ENCODE data around the gene TBX18. TPM values are rescaled to one million over a fixed set of nuclear protein-coding genes. Genes with fewer than 3 reads are reported as not detected.

TBX18 gene
- total RNA-seq, 4 donors from 2014 or later: 30.2 to 63.7 (median 41.0) TPM

GRCh38 chr6:84728602-84729001, 35.8 kb downstream of the TBX18 start:
- Histone ChIP-seq H3K4me3 (no peak overlapping the region), H3K27me3 (no peaks in the 10 kb centered on the region), H3K36me3 (no peaks in the 10 kb centered on the region), H3K4me1 (no peaks in the 10 kb centered on the region), H3K9me3 (no peaks in the 10 kb centered on the region), H3K27ac (no peak overlapping the region)
- TF ChIP-seq EP300 (IDR thresholded peaks at IDR 0.05) (no peak), POLR2A (IDR thresholded peaks at IDR 0.05) (no peak), CTCF (IDR thresholded peaks at IDR 0.05) (peak in 1 of 5 experiments; percentile 8)
- no peak for DNase-seq (ENCODE audit: low spot score in 2 of 2)

GRCh38 chr6:84719152-84719551, 45.2 kb downstream of the TBX18 start:
- H3K4me3 ChIP-seq: no peak overlapping the region
- H3K36me3 ChIP-seq: no peaks in the 10 kb centered on the region
- H3K27me3 ChIP-seq: no peaks in the 10 kb centered on the region
- TF ChIP-seq CTCF (IDR thresholded peaks at IDR 0.05) (no peak), POLR2A (IDR thresholded peaks at IDR 0.05) (no peak), EP300 (IDR thresholded peaks at IDR 0.05) (no peak)
- WGBS, 2 donors: 62 to 65% methylated on average over 2 of the region's 2 CpGs
- no peaks in the 10 kb centered on the region for H3K9me3 ChIP-seq
- H3K27ac ChIP-seq: no peak overlapping the region
- no peak for DNase-seq (ENCODE audit: low spot score in 2 of 2)
- H3K4me1 ChIP-seq: no peaks in the 10 kb centered on the region

- H3K9me3 ChIP-seq: no peaks in the 10 kb centered on the region
- no peak overlapping the region for H3K27ac ChIP-seq
- no peak for DNase-seq (ENCODE audit: low spot score in 2 of 2)
- no peaks in the 10 kb centered on the region for H3K27me3 ChIP-seq
- no peaks in the 10 kb centered on the region for H3K4me1 ChIP-seq
- no peaks in the 10 kb centered on the region for H3K36me3 ChIP-seq
- WGBS, 2 donors: 51 to 57% methylated on average over 5 of the region's 5 CpGs
- TF ChIP-seq EP300 (IDR thresholded peaks at IDR 0.05): no peak
- no peak for TF ChIP-seq POLR2A (IDR thresholded peaks at IDR 0.05)
- TF ChIP-seq CTCF (IDR thresholded peaks at IDR 0.05): no peak
- H3K4me3 ChIP-seq: no peak overlapping the region
Measured at GRCh38 chr6:84718038-84718955, 46.1 kb downstream of the TBX18 start.

GRCh38 chr6:84709121-84709520, 55.3 kb downstream of the TBX18 start:
- Histone ChIP-seq H3K9me3 (peaks cover 0 to 1% (median 0%) of the 10 kb centered on the region in 4 donors), H3K27ac (no peak overlapping the region), H3K27me3 (no peaks in the 10 kb centered on the region), H3K36me3 (peaks cover 0 to 9% (median 0%) of the 10 kb centered on the region in 3 donors), H3K4me1 (no peaks in the 10 kb centered on the region), H3K4me3 (no peak overlapping the region)
- TF ChIP-seq POLR2A (IDR thresholded peaks at IDR 0.05): no peak
- TF ChIP-seq EP300 (IDR thresholded peaks at IDR 0.05): no peak
- TF ChIP-seq CTCF (IDR thresholded peaks at IDR 0.05): no peak
- WGBS, 2 donors: 45 to 47% methylated on average over 1 of the region's 1 CpG
- no peak for DNase-seq (ENCODE audit: low spot score in 2 of 2)

GRCh38 chr6:84707171-84707570, 57.2 kb downstream of the TBX18 start:
- H3K27ac ChIP-seq: no peak overlapping the region
- H3K27me3 ChIP-seq: no peaks in the 10 kb centered on the region
- no peak for DNase-seq (ENCODE audit: low spot score in 2 of 2)
- H3K4me1 ChIP-seq: no peaks in the 10 kb centered on the region
- H3K9me3 ChIP-seq: peaks cover 0 to 6% (median 0%) of the 10 kb centered on the region in 4 donors
- TF ChIP-seq CTCF (IDR thresholded peaks at IDR 0.05): no peak
- TF ChIP-seq POLR2A (IDR thresholded peaks at IDR 0.05): no peak
- no peak for TF ChIP-seq EP300 (IDR thresholded peaks at IDR 0.05)
- peaks cover 0 to 4% (median 0%) of the 10 kb centered on the region in 3 donors for H3K36me3 ChIP-seq
- H3K4me3 ChIP-seq: no peak overlapping the region
- WGBS, 2 donors: 70 to 72% methylated on average over 2 to 3 of the region's 3 CpGs
